ENCODE measurements around the gene BCR. TPM values are rescaled to one million over a fixed set of nuclear protein-coding genes. Genes with fewer than 3 reads are reported as not detected.

The BCR gene
- polyA plus RNA-seq, 1 donor (not counting 4 experiments of a cell fraction or from before 2014, with no cell fraction given) = 25.8 TPM

DNA sequence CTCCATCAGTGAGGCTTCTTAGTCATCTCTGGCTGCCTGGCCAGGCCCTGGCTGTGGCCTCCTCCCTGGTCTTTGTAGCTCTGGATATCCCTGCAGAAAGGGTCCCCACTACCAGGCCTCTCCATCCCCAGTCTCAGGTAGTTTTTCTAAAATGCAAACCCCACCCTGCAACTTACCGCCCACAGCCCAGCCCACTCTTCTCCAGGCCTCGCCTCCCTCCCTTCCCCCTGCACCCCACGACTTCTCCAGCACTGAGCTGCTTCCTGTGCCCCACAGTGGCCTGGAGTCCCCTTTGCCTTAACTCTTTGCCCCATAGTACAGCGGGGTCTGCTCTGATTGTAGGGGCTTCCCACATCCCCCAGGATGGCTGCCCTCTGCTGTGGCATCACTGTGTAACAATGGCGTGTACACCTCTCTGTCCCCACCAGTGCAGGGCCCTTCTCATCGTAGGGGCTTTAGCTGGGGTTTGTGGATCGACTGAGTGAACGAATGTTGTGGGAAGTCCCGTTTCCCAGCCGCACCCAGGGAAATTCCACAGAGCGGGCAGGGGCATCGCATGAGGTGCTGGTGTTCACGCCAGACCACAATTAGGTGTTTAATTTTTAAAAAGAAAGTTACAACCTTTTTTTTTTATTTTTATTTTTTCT, 111.6 kb downstream of the BCR start:
- no peak for TF ChIP-seq EZH2 (IDR thresholded peaks at IDR 0.05; ENCODE audit: low read length)
- TF ChIP-seq, protein P1, sequence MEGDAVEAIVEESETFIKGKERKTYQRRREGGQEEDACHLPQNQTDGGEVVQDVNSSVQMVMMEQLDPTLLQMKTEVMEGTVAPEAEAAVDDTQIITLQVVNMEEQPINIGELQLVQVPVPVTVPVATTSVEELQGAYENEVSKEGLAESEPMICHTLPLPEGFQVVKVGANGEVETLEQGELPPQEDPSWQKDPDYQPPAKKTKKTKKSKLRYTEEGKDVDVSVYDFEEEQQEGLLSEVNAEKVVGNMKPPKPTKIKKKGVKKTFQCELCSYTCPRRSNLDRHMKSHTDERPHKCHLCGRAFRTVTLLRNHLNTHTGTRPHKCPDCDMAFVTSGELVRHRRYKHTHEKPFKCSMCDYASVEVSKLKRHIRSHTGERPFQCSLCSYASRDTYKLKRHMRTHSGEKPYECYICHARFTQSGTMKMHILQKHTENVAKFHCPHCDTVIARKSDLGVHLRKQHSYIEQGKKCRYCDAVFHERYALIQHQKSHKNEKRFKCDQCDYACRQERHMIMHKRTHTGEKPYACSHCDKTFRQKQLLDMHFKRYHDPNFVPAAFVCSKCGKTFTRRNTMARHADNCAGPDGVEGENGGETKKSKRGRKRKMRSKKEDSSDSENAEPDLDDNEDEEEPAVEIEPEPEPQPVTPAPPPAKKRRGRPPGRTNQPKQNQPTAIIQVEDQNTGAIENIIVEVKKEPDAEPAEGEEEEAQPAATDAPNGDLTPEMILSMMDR (optimal IDR thresholded peaks at IDR 0.05 in 1 of 3, IDR thresholded peaks at IDR 0.05 in 1 of 3, conservative IDR thresholded peaks at IDR 0.05 in 1 of 3; ENCODE audit: extremely low read depth in 1 of 3, insufficient read depth in 2 of 3, low read length in 3 of 3) = no peak
- FAIRE-seq = no peak
- dilution Hi-C loops (cut with MboI; ENCODE audit: extremely low pct_ligation_motif_present, low sequenced_read_pairs) = no loop called here
- Histone ChIP-seq H3K9me3 (ENCODE audit: control insufficient read depth, low read depth, low read length) (no peaks in the 10 kb centered on the region), H3K79me2 (ENCODE audit: control insufficient read depth, insufficient read depth, low read length) (no peaks in the 10 kb centered on the region), H3K9ac (ENCODE audit: control insufficient read depth, extremely low read depth, insufficient read depth, low read length) (no peak overlapping the region), H3K36me3 (ENCODE audit: control insufficient read depth in 2 of 2, extremely low read depth in 1 of 2, insufficient read depth in 2 of 2, low read length in 2 of 2) (peaks cover 32 to 41% of the 10 kb centered on the region in 2 experiments), H2AFZ (ENCODE audit: control insufficient read depth, low read length) (no peak overlapping the region), H4K20me1 (ENCODE audit: control insufficient read depth, extremely low read depth, insufficient read depth, low read length) (no peaks in the 10 kb centered on the region), H3K4me2 (ENCODE audit: control insufficient read depth, extremely low read depth, insufficient read depth, low read depth, low read length) (no peak overlapping the region), H3K9me1 (ENCODE audit: control insufficient read depth, extremely low read depth, insufficient read depth, low read length) (no peaks in the 10 kb centered on the region), H3K27me3 (ENCODE audit: control insufficient read depth, extremely low read depth, insufficient read depth, low read length) (no peaks in the 10 kb centered on the region), H3K4me1 (ENCODE audit: control insufficient read depth, extremely low read depth, insufficient read depth, low read length) (peaks cover 2% of the 10 kb centered on the region), H3K27ac (ENCODE audit: control insufficient read depth, insufficient read depth, low read length) (no peak overlapping the region), H3K4me3 (ENCODE audit: control insufficient read depth in 2 of 3, extremely low read depth in 1 of 3, insufficient read depth in 2 of 3, low read depth in 1 of 3, low read length in 3 of 3) (no peak overlapping the region)
- DNase-seq (ENCODE audit: low read depth, low spot score) = no peak

DNA sequence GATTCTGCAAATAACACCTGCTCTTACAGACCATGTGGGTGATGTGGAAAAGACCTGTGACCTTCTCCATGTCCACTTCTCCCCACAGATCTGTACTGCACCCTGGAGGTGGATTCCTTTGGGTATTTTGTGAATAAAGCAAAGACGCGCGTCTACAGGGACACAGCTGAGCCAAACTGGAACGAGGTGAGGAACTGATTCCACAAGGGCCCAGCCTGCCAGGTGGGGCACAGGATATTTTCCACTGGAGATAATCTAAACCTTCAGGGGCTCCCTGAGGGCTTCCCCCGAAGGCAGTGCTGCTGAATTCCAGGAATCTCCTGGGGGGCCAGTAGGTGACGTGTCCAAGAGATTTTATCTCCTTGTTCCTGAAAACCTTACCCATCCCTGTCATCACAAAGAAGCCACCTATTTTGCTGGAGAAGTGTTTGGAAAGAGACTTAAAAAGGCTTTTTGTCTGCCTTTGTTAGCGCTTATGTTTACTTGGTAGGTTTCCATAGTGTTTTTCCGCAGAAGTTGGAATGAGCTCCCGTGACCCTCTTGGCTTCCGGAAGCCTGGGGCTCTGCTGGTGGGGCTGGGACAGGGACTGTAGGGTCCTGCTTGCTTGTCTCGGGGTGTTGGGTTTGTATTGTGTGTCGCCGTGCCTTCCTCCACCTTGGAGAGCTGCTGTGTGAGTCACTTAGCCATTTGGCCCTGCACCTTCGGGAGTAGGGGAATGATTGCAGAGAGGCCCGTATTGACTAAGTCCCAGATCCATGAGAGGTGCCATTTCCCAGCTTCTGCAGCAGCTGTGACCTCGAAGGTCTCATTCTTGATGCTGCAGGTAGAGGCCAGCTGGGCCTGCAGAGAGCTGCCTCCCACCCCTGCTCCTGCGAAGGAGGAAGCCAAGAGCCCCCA, 112.4 kb downstream of the BCR start:
- Histone ChIP-seq H3K27ac (ENCODE audit: control insufficient read depth, insufficient read depth, low read length) (no peak overlapping the region), H3K4me2 (ENCODE audit: control insufficient read depth, extremely low read depth, insufficient read depth, low read depth, low read length) (no peak overlapping the region), H3K79me2 (ENCODE audit: control insufficient read depth, insufficient read depth, low read length) (no peaks in the 10 kb centered on the region), H3K27me3 (ENCODE audit: control insufficient read depth, extremely low read depth, insufficient read depth, low read length) (no peaks in the 10 kb centered on the region), H3K9me1 (ENCODE audit: control insufficient read depth, extremely low read depth, insufficient read depth, low read length) (no peaks in the 10 kb centered on the region), H3K9me3 (ENCODE audit: control insufficient read depth, low read depth, low read length) (no peaks in the 10 kb centered on the region), H3K4me1 (ENCODE audit: control insufficient read depth, extremely low read depth, insufficient read depth, low read length) (peaks cover 2% of the 10 kb centered on the region), H3K36me3 (ENCODE audit: control insufficient read depth in 2 of 2, extremely low read depth in 1 of 2, insufficient read depth in 2 of 2, low read length in 2 of 2) (peaks cover 34 to 38% of the 10 kb centered on the region in 2 experiments), H4K20me1 (ENCODE audit: control insufficient read depth, extremely low read depth, insufficient read depth, low read length) (no peaks in the 10 kb centered on the region), H2AFZ (ENCODE audit: control insufficient read depth, low read length) (no peak overlapping the region), H3K4me3 (ENCODE audit: control insufficient read depth in 2 of 3, extremely low read depth in 1 of 3, insufficient read depth in 2 of 3, low read depth in 1 of 3, low read length in 3 of 3) (no peak overlapping the region), H3K9ac (ENCODE audit: control insufficient read depth, extremely low read depth, insufficient read depth, low read length) (peak overlapping the region; percentile 18)
- TF ChIP-seq, protein P1 (optimal IDR thresholded peaks at IDR 0.05 in 1 of 3, IDR thresholded peaks at IDR 0.05 in 1 of 3, conservative IDR thresholded peaks at IDR 0.05 in 1 of 3; ENCODE audit: extremely low read depth in 1 of 3, insufficient read depth in 2 of 3, low read length in 3 of 3) = no peak
- TF ChIP-seq EZH2 (IDR thresholded peaks at IDR 0.05; ENCODE audit: low read length) = no peak
- dilution Hi-C loops (cut with MboI; ENCODE audit: extremely low pct_ligation_motif_present, low sequenced_read_pairs) = no loop called here
- DNase-seq (ENCODE audit: low read depth, low spot score) (no peak), FAIRE-seq (no peak)
